Activated T-cell treated with anti-CD3 and anti-CD28 coated beads, Interleukin-2, amount 50 U/mL, for 4 hours (primary cell): ENCODE results near the gene SNX13. TPM values are rescaled to one million over a fixed set of nuclear protein-coding genes. Genes with fewer than 3 reads are reported as not detected.

Experiments
- ATAC-seq, 2 donors: fragments of 200-7000 bp; cut with Tn5 transposase; one replicate each; pipeline ENCODE4 v1.10.0; 2021
- DNase-seq: peaks from one replicate; pipeline ENCODE4 v3.0.0-alpha.2; 2020
- H3K27me3 Mint-ChIP-seq: one replicate; pipeline ENCODE4 v1.8.0; 2021; ENCODE audit warnings: low read depth, mixed read lengths
- H3K36me3 Mint-ChIP-seq: one replicate; pipeline ENCODE4 v1.8.0; 2022; ENCODE audit warnings: mixed read lengths; ENCODE audit not compliant: insufficient read depth
- H3K4me1 Mint-ChIP-seq: one replicate; pipeline ENCODE4 v1.8.0; 2021; ENCODE audit warnings: low read depth, mixed read lengths
- H3K4me3 Mint-ChIP-seq: one replicate; pipeline ENCODE4 v1.8.0; 2021; ENCODE audit warnings: mild to moderate bottlenecking, moderate library complexity, mixed read lengths
- H3K9me3 Mint-ChIP-seq: one replicate; pipeline ENCODE4 v1.8.0; 2021; ENCODE audit warnings: mixed read lengths
- total RNA-seq, 3 donors: library from RNA; stranded (reverse); gene quantifications; one replicate each; pipeline ENCODE4 v1.2.1, GENCODE V29; 2021

Gene SNX13
- total RNA-seq, 3 donors from 2014 or later: 20.8 to 23.7 (median 22.5) TPM

DNA sequence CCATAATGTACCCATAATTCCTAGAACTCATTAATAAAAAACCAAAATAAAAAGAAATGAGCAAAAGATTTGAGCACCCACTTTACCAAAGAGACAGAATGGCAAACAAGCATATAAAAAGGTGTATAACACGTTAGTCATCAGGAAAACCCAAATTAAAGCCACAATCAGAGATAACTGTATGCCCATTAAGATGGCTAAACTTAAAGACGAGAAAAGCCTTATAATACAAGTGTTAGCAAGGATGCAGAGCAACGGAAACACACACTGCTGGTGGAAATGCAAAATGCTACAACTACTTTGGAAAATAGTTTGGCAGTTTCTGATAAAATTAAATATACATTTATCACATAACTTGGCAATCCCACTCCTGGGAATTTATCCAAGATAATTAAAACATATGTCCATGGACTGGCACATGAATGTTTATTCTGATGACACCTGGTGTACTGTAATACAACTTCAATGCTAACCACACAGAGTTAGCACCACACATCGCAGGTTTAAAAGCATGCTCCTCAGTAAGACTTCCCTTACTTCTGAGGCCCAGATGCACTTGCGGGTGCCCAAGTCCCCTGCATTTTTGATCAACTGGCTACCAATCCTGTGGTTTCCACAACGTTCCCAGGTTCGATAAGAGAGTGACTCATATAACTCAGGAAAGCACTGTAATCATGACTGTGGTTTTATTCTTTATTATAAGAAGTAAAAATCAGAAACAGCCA lies 158.6 kb downstream of the SNX13 start:
- Mint-ChIP-seq H3K4me3 (no peak overlapping the region), H3K27me3 (no peaks in the 10 kb centered on the region), H3K36me3 (no peaks in the 10 kb centered on the region), H3K4me1 (no peaks in the 10 kb centered on the region), H3K9me3 (no peaks in the 10 kb centered on the region)
- ATAC-seq (no peak), DNase-seq (no peak)

DNA sequence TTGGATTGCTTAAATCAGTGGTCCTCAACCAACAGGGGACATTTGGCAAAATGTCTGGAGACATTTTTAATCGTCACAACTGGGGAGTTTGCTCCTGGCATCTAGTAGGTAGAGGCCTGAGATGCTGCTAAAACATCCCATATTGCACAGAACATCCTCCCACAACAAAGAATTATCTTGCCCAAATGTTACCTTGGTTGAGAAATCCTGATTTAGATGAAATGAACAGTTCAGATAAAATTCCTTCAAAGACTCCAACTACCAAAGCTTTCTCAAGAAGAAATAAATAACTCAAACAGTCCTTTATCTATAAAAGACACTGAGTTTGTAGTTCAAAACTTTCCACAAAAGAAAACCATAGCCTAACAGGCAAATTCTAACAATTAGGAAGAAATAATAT lies 160.9 kb downstream of the SNX13 start:
- Mint-ChIP-seq H3K9me3 (no peaks in the 10 kb centered on the region), H3K27me3 (no peaks in the 10 kb centered on the region), H3K4me1 (no peaks in the 10 kb centered on the region), H3K4me3 (no peak overlapping the region), H3K36me3 (peaks cover 3% of the 10 kb centered on the region)
- no peak for DNase-seq
- no peak for ATAC-seq

DNA sequence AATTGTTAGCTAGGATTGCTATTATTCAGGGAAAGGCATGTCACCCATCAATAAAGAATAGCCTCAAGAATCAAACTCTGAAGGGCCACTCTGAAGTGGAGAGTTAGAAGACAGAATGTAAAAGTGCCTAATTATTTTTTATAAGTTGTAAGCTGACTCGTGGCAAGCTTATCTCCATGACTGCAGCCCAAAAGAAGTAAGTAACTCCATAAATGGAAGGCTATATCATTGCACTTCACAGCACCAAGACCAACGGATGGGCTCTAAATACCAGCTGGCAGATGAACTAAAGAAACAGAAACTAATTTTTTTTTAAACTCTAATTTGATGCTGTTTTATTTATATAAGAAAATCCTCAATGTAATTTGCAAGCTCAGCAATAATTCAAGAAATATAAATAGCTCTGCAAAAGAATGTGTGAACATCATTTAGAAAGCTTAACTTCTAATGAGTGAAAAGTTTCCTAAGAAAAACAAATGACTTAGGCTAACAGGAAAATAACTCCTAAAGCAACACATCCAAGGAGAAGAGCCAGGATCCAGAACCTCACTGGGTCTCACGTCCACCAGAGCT lies 165.5 kb downstream of the SNX13 start:
- Mint-ChIP-seq H3K27me3 (no peaks in the 10 kb centered on the region), H3K4me1 (no peaks in the 10 kb centered on the region), H3K4me3 (no peak overlapping the region), H3K9me3 (no peaks in the 10 kb centered on the region), H3K36me3 (peaks cover 3% of the 10 kb centered on the region)
- ATAC-seq: no peak
- no peak for DNase-seq

DNA sequence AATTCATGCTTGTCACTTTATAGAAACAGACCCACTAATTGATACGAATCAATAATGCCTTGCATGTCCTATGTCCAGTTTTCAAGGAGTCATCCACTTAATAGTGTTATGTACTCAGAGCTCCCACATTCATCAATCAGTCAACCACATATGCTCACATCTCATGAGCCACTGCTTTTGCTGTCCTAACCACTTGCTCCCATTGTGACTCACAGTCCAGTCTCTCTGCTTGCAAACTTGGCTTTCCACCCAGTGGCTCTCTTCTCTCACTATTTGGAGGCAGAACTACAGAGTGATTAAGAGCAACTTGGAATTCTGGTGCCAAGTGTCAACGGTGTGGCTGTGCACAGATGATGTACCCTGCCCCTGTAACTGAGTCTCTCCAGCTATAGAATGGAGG lies 166.0 kb downstream of the SNX13 start:
- DNase-seq: no peak
- Mint-ChIP-seq H3K4me3 (no peak overlapping the region), H3K4me1 (no peaks in the 10 kb centered on the region), H3K36me3 (peaks cover 3% of the 10 kb centered on the region), H3K27me3 (no peaks in the 10 kb centered on the region), H3K9me3 (no peaks in the 10 kb centered on the region)
- ATAC-seq: no peak

DNA sequence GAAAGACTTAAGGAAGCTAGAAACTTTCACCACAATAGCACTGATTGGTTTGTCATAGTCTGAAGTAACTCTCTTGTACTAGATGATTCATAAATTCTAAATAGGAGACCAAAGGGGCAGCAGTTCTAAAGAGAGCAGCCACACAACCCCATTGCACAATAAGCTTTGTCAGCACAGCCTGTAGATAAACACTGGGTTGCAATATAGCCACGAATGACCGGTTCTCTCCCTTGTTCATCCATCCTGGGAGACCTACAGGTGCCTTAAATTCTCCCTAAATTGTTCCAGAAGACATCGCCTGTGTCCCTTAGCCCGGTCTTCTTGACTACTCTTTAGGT lies 167.0 kb downstream of the SNX13 start:
- Mint-ChIP-seq H3K4me3 (no peak overlapping the region), H3K9me3 (no peaks in the 10 kb centered on the region), H3K27me3 (no peaks in the 10 kb centered on the region), H3K36me3 (peaks cover 3% of the 10 kb centered on the region), H3K4me1 (no peaks in the 10 kb centered on the region)
- no peak for DNase-seq
- ATAC-seq: peak in 1 of 2 donors; percentile 46

DNA sequence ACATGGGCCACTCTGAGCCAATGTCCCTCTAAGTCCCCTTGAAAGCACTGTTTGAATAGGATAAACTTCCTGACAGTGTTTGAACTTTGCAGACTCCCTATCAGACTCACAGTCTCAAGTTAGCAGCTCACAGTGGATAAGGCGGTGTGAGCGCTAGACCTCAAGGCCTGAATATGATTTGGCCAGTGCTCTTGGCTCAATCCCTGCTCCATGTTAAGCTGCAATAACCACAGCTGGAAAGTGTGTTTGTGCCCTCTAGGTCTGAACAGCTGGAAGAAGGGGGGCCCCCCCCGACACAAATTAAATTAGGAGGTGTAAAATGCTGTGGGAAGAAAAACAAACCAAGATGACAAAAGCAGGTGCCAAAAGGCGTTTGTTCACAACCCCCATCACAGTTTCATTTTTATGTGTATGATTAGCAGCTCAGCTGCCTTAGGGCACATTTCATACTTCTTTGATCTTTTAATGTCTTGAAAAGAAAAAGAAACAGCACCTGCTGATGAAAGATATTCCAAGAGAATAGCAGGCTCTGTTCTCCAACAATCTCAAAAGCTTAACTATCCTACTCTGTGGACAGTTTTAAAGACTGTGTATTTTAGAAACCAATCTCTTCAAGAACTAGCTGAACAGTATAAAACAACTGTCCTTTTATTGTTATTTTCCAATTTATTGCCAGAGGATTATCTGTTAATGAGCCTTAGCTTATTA lies 167.6 kb downstream of the SNX13 start:
- ATAC-seq: no peak
- Mint-ChIP-seq H3K4me1 (no peaks in the 10 kb centered on the region), H3K36me3 (peaks cover 3% of the 10 kb centered on the region), H3K9me3 (no peaks in the 10 kb centered on the region), H3K4me3 (no peak overlapping the region), H3K27me3 (no peaks in the 10 kb centered on the region)
- no peak for DNase-seq

DNA sequence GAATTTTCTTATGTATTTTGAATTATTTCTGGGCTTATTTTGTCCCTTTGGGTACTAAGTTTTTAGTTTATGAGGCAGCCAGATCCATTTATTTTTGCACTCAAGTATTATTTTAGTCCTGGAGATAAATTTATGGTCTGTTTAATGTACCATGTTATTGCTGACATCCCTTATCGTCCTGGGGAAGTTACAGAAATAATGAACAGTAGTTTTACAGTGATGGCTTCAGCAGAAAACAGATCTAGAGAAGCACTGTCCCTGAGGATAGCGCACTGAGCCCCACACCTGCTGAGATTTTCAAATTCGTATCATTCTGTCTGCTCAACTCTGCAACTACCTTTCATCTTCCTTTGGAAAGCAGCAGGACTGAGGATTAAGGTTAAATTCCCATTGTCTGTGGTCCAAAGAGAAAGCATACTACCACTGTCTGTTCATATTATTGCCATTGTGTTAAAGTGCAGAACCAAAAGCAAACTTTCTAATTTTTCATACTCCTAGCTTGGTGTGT lies 168.3 kb downstream of the SNX13 start:
- DNase-seq (no peak), ATAC-seq (no peak)
- Mint-ChIP-seq H3K27me3 (no peaks in the 10 kb centered on the region), H3K4me1 (no peaks in the 10 kb centered on the region), H3K4me3 (no peak overlapping the region), H3K36me3 (peaks cover 3% of the 10 kb centered on the region), H3K9me3 (no peaks in the 10 kb centered on the region)

DNA sequence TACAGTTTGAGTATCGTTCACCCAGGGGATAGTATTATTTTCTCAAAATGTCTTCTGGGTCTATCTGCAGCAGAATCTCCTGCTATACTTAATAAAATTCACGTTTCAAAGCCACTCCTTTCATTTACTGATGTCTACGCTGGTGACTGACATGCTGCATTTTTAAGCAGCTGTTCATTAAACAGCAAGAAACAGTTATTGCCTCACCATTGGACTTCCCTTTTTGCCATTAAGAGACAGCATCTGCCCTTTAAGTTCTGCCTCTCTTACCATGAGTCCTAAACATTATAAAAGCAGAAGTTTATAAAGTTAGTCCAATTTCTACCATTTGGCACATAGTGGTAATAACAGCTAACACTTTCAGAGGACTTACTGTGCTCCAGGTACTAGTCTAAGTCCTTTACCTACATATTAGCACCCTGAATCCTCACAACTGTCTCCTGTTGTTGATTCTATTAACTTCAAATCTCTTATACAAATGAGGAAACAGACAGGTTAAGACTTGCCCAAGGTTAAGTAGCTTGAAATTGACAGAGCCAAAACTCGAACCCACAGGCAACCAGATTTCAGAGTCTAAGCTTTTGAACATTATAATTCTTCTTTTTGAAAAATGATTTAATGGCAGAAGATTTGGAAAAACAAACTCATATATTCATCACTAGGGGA lies 169.5 kb downstream of the SNX13 start:
- H3K4me1 Mint-ChIP-seq: no peaks in the 10 kb centered on the region
- no peak for DNase-seq
- H3K27me3 Mint-ChIP-seq: no peaks in the 10 kb centered on the region
- ATAC-seq: no peak
- no peaks in the 10 kb centered on the region for H3K36me3 Mint-ChIP-seq
- H3K9me3 Mint-ChIP-seq: no peaks in the 10 kb centered on the region
- H3K4me3 Mint-ChIP-seq: no peak overlapping the region

DNA sequence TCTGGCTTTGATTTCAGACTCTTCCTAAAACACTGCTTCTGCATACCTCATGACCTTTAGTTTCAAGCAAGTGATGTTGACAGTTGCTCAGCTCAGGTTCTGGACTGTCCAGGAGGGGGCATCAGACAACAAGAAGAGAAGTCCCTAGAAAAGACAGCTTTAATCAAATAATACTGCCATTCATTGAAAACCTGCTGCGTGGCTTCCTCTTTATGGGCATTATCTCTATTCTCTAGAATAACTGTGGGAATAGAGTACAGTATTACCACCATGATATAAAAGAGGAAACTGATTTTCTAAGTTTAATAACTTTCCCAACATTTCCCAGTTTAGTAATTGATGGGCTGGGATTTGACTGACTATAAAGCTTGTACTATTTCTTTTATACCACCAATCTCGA lies 170.4 kb downstream of the SNX13 start:
- Mint-ChIP-seq H3K27me3 (no peaks in the 10 kb centered on the region), H3K9me3 (no peaks in the 10 kb centered on the region), H3K36me3 (no peaks in the 10 kb centered on the region), H3K4me1 (no peaks in the 10 kb centered on the region), H3K4me3 (no peak overlapping the region)
- ATAC-seq: peak in 1 of 2 donors; percentile 38
- peak; percentile 33 for DNase-seq

DNA sequence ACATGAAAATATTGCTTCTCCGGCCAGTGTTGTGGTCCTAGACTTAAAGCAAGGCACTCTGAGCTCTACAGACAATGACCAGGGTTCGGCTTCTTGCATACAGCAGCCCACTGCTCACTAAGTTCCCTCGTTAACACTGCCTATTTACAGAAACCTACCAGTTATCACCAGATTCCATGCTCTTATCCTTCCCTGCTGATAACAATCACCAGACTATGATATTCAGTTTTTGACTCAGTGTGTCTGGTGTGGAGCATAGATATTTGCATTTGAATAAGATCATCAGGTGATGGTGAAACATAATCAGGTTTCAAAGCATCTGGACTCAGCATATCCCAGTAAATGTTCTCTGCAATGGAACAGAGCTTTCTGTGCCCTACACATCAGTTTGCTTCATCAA lies 182.3 kb downstream of the SNX13 start:
- peaks cover 7% of the 10 kb centered on the region for H3K36me3 Mint-ChIP-seq
- H3K4me1 Mint-ChIP-seq: no peaks in the 10 kb centered on the region
- no peak overlapping the region for H3K4me3 Mint-ChIP-seq
- H3K9me3 Mint-ChIP-seq: no peaks in the 10 kb centered on the region
- no peaks in the 10 kb centered on the region for H3K27me3 Mint-ChIP-seq
- no peak for DNase-seq
- no peak for ATAC-seq

DNA sequence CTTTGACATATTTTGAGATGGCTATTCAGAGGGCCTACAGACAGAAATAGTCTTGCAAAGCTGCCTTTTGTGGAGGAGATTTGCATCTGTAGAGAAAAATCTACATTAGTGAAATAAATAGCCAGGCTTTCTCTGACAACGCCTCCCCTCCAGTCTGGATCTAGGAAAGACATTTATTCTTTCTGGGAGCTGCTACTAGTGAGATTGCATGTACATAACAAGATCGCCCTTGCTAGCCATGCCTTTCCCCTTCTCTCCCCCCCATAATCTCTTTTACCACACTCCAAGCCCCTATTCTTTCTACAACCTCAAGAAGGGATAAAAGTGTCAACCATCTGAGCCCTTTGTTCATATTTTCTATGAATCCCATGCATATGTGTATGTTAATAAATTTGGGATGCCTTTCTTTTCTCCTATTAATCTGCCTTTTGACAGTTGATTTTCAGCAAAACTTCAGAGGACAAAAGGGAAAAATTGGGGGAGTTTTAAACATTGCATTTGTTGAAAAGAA lies 194.2 kb downstream of the SNX13 start:
- Mint-ChIP-seq H3K36me3 (no peaks in the 10 kb centered on the region), H3K27me3 (no peaks in the 10 kb centered on the region), H3K4me3 (no peak overlapping the region), H3K4me1 (no peaks in the 10 kb centered on the region), H3K9me3 (no peaks in the 10 kb centered on the region)
- ATAC-seq: no peak
- DNase-seq: no peak

DNA sequence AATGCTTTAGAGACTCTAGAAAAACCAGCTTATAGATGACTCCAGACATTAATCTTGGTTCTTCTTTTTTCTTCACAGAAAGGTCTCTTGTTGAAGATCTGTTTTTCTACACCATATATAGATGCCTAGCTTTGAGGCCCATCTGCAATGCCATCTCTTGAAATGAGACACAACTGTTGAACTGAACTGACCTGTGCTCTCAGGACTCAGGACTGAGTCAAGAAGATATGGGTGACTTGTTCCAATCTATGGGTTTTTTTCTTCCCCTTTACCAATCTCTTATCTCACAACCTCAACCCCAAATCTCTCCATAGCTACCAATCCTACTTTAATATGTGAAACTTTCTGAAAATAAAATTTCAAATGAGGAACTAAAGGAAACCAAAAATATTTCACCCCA lies 194.7 kb downstream of the SNX13 start:
- no peaks in the 10 kb centered on the region for H3K9me3 Mint-ChIP-seq

DNA sequence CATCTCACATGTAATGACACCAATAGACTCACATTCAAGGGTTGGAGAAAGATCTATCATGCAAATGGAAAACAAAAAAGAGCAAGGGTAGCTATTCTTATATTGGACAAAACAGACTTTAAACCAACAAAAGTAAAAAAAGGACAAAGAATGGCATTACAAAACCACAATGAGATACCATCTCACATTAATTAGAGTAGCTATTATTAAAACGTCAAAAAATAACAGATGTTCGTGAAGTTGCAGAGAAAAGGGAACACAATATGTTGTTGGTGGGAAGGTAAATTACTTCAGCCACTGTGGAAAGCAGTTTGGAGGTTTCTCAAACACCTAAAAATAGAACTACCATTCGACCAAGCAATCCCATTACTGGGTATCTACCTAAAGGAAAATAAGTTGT lies 197.0 kb downstream of the SNX13 start:
- no peak for DNase-seq
- H3K4me1 Mint-ChIP-seq: no peaks in the 10 kb centered on the region
- H3K27me3 Mint-ChIP-seq: no peaks in the 10 kb centered on the region
- no peak overlapping the region for H3K4me3 Mint-ChIP-seq
- no peak for ATAC-seq
- no peaks in the 10 kb centered on the region for H3K36me3 Mint-ChIP-seq
- no peaks in the 10 kb centered on the region for H3K9me3 Mint-ChIP-seq

More for the DNA sequence above, 194.7 kb downstream of the SNX13 start:
- Mint-ChIP-seq H3K4me1 (no peaks in the 10 kb centered on the region), H3K4me3 (no peak overlapping the region), H3K27me3 (no peaks in the 10 kb centered on the region), H3K36me3 (no peaks in the 10 kb centered on the region)
- ATAC-seq: no peak
- DNase-seq: no peak

DNA sequence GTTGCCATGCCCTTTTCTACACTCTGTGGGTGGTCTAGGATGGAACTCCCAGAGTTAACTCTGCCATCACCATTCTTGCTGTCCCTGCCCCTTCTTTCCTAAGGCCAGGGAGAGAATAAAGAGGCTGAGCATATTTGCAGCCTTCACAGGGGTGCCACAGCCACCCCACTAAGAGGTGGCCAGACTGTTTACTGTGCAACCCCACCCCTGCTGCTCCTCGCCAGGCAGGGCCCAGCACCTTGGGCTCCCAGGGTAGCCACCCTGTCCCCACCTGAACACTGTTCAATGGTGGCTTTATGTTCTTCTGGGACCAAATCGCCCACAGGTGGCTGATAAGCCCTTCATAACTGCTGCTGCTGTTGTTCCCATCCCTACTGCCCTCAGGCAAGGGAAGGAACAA lies 198.9 kb downstream of the SNX13 start:
- H3K4me1 Mint-ChIP-seq: no peaks in the 10 kb centered on the region
- no peaks in the 10 kb centered on the region for H3K27me3 Mint-ChIP-seq
- DNase-seq (no peak), ATAC-seq (no peak)
- H3K9me3 Mint-ChIP-seq: no peaks in the 10 kb centered on the region
- H3K36me3 Mint-ChIP-seq: no peaks in the 10 kb centered on the region
- H3K4me3 Mint-ChIP-seq: no peak overlapping the region
